Endothelial cell of umbilical vein (primary cell): ENCODE data around the gene PPFIBP2. TPM values are rescaled to one million over a fixed set of nuclear protein-coding genes. Genes with fewer than 3 reads are reported as not detected.

Experiments used
- BruUV-seq: library from RNA; stranded (reverse); fragments of 400-500 nt; replicated peaks from 2 replicates; lab custom pipeline; 2021; lab: Mats Ljungman, UMichigan
- CTCF ChIA-PET: fragments of 300-600, 350-600 bp; sonication (Branson Sonifier 250); formaldehyde crosslinking; loops from one replicate; lab custom pipeline; 2021; ENCODE audit warnings: antibody characterized with exemption, inconsistent platforms; lab: Charles Lee
- POLR2A ChIA-PET: fragments of 300-600, 350-600 bp; sonication (Branson Sonifier 250); formaldehyde crosslinking; loops from one replicate; lab custom pipeline; 2021; ENCODE audit warnings: antibody characterized with exemption, inconsistent platforms; lab: Charles Lee
- DNase-seq: peaks from one replicate; pipeline ENCODE4 v3.0.0-alpha.2; 2011; ENCODE audit warnings: low read depth, low spot score
- FAIRE-seq: peaks from 2 replicates; lab custom pipeline; 2011; peaks lifted over from hg19 to GRCh38; lab: Jason Lieb, UNC
- H2AFZ ChIP-seq: 2 replicates; pipeline ENCODE4 v1.6.0; 2012; ENCODE audit warnings: low read depth, low read length, control low read depth, inconsistent platforms
- H3K27ac ChIP-seq: 2 replicates; pipeline ENCODE4 v1.5.1; 2011; ENCODE audit warnings: low read depth, mild to moderate bottlenecking, control low read depth, low read length, moderate library complexity; ENCODE audit not compliant: insufficient read depth
- H3K27me3 ChIP-seq, 2 experiments: 2 replicates each; pipeline versions ENCODE4 v1.6.0 to v1.6.1; 2011; ENCODE audit warnings: low read length in 2 of 2, mixed read lengths in 1 of 2; ENCODE audit not compliant: control insufficient read depth in 2 of 2, insufficient read depth in 2 of 2
- H3K36me3 ChIP-seq, 2 experiments: 2 replicates in 1 of 2; 3 replicates in 1 of 2; pipeline ENCODE4 v1.5.1; 2011; ENCODE audit warnings: low read length in 2 of 2, mild to moderate bottlenecking in 1 of 2, moderate library complexity in 1 of 2; ENCODE audit not compliant: control insufficient read depth in 2 of 2, insufficient read depth in 2 of 2; ENCODE audit errors: extremely low read depth in 1 of 2
- H3K4me1 ChIP-seq: 3 replicates; pipeline ENCODE4 v1.5.1; 2011; ENCODE audit warnings: mild to moderate bottlenecking, low read length; ENCODE audit not compliant: control insufficient read depth, insufficient read depth; ENCODE audit errors: extremely low read depth
- H3K4me2 ChIP-seq: 2 replicates; pipeline ENCODE4 v1.6.1; 2011; ENCODE audit warnings: low read length, control low read depth, mixed read lengths; ENCODE audit not compliant: insufficient read depth
- H3K4me3 ChIP-seq, 3 experiments: fragments of 200-600 bp in 1 of 3; sonication (generic), shearing (Covaris generic) in 1 of 3; replicated peaks in 1 of 3; 2 replicates each; pipeline ENCODE4 v1.5.1; 2011 to 2016; ENCODE audit warnings: control low read depth in 3 of 3, low read length in 3 of 3, mild to moderate bottlenecking in 2 of 3, inconsistent platforms in 1 of 3, low read depth in 1 of 3, moderate library complexity in 1 of 3; ENCODE audit not compliant: insufficient read depth in 1 of 3
- H3K79me2 ChIP-seq: 2 replicates; pipeline ENCODE4 v1.6.0; 2012; ENCODE audit warnings: low read length, inconsistent platforms; ENCODE audit not compliant: control insufficient read depth, insufficient read depth
- H3K9ac ChIP-seq: replicated peaks from 2 replicates; pipeline ENCODE3; 2011; ENCODE audit warnings: low read length, control low read depth; ENCODE audit not compliant: insufficient read depth; ENCODE audit errors: extremely low read depth
- H3K9me1 ChIP-seq: replicated peaks from 3 replicates; pipeline ENCODE4 v1.6.0; 2011; ENCODE audit warnings: mild to moderate bottlenecking, low read length; ENCODE audit not compliant: control insufficient read depth, insufficient read depth; ENCODE audit errors: extremely low read depth
- H3K9me3 ChIP-seq: replicated peaks from 2 replicates; pipeline ENCODE4 v1.5.1; 2012; ENCODE audit warnings: low read length, inconsistent platforms; ENCODE audit not compliant: control insufficient read depth, insufficient read depth
- H4K20me1 ChIP-seq: replicated peaks from 2 replicates; pipeline ENCODE3; 2011; ENCODE audit warnings: mild to moderate bottlenecking, low read length; ENCODE audit not compliant: control insufficient read depth, insufficient read depth; ENCODE audit errors: extremely low read depth
- EZH2 ChIP-seq: IDR thresholded peaks from 2 replicates; pipeline ENCODE4 v1.6.1; 2012; ENCODE audit warnings: borderline replicate concordance, low read depth, mild to moderate bottlenecking, moderate library complexity, low read length, inconsistent platforms; ENCODE audit not compliant: severe bottlenecking
- FOS ChIP-seq: IDR thresholded peaks from 2 replicates; pipeline ENCODE4 v1.6.1; 2011; ENCODE audit warnings: mild to moderate bottlenecking, low read length, moderate library complexity, borderline replicate concordance; ENCODE audit not compliant: insufficient read depth
- JUN ChIP-seq: IDR thresholded peaks from 2 replicates; pipeline ENCODE4 v1.6.1; 2011; ENCODE audit warnings: borderline replicate concordance, low read depth; ENCODE audit not compliant: insufficient read length, insufficient read depth
- POLR2A ChIP-seq: IDR thresholded peaks from 2 replicates; pipeline ENCODE4 v1.6.1; 2012; ENCODE audit warnings: low read depth, mild to moderate bottlenecking, control low read depth, low read length
- POLR2AphosphoS5 ChIP-seq: IDR thresholded peaks from 2 replicates; pipeline ENCODE4 v1.6.1; 2012; ENCODE audit warnings: low read depth, mild to moderate bottlenecking, control low read depth, low read length, moderate library complexity; ENCODE audit not compliant: insufficient read depth
- dilution Hi-C: fragments of 300-500 bp; cut with MboI; formaldehyde crosslinking; loops from one replicate; pipeline ENCODE4 v1.15.0; 2019; ENCODE audit warnings: low sequenced_read_pairs; ENCODE audit not compliant: extremely low pct_ligation_motif_present
- intact Hi-C: fragments of 100-400 bp; cut with micrococcal nuclease; formaldehyde crosslinking; loops from one replicate; pipeline ENCODE4 v1.10.0; 2022
- polyA plus RNA-seq, 4 experiments: library from polyadenylated mRNA; depleted of rRNA in 3 of 4; stranded (reverse) in 3 of 4; unstranded in 1 of 4; fragments of >200 nt; gene quantifications; 2 replicates each; pipeline versions ENCODE4 v1.2.1 to v1.2.3, GENCODE V29; 2011 to 2012; ENCODE audit warnings: missing spikeins in 1 of 4
- total RNA-seq: library from RNA; stranded (reverse); gene quantifications from 2 replicates; pipeline ENCODE4 v1.2.3, GENCODE V29; 2021
- TF ChIP-seq, protein P1 (sequence below): IDR thresholded peaks from 2 replicates; pipeline ENCODE4 v1.6.1; 2011; ENCODE audit not compliant: insufficient read depth, insufficient read length

The PPFIBP2 gene
- total and polyA plus RNA-seq, 2 donors (not counting 3 experiments of a cell fraction or from before 2014, with no cell fraction given) = 1.3 to 4.0 TPM

DNA sequence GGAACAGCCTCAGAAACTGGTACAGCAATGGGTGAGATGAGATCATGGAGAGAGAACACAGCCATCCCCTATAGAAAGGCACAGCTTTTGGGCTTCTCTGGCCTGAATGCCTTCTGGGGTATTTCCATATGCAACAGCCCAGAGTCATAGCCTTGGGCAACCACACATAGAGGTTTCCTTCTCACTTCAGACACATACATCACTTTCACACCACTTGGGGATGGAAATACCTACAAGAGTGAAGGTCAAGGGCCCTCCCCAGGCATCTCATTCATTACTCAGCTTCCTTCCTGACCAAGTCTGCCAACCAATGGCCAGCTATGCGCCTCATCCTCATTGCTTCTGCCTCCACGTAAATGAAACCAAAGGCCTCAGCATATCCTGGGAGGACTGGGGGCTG is 46.1 kb upstream of the PPFIBP2 start:
- BruUV-seq = no TSS peak

DNA sequence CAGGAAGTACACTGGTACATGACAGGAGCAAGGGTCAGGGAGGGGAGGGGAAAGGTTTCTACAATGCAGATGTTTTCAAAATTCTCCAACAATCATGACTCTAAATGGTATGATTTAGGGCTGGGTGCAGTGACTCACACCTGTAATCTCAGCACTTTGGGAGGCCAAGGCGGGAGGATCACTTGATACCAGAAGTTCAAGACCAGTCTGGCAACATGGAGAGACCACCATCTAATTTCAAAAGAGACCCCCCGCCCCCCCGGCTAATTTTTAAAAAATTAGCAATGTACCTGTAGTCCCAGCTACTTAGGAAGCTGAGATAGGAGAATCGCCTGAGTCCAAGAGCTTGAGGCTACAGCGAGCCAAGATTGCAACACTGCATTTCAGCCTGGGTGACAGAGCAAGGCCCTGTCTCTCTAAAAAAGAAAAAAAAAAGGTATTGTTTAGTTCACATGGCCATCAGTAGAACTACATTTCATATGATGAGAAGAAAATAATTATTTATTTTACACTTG is 44.4 kb upstream of the PPFIBP2 start:
- dilution Hi-C loops = no loop called here
- no peak overlapping the region for H3K4me2 ChIP-seq

More for the DNA sequence above, 46.1 kb upstream of the PPFIBP2 start:
- H2AFZ ChIP-seq = no peak overlapping the region
- no peaks in the 10 kb centered on the region for H3K36me3 ChIP-seq
- no peak overlapping the region for H3K27ac ChIP-seq
- no peaks in the 10 kb centered on the region for H3K4me1 ChIP-seq
- no peaks in the 10 kb centered on the region for H3K9me3 ChIP-seq
- no peak for DNase-seq
- H3K4me3 ChIP-seq = no peak overlapping the region
- H3K27me3 ChIP-seq = no peaks in the 10 kb centered on the region
- no peaks in the 10 kb centered on the region for H4K20me1 ChIP-seq
- TF ChIP-seq POLR2AphosphoS5 (no peak), EZH2 (no peak), FOS (peak; percentile 35)
- TF ChIP-seq, protein P1, sequence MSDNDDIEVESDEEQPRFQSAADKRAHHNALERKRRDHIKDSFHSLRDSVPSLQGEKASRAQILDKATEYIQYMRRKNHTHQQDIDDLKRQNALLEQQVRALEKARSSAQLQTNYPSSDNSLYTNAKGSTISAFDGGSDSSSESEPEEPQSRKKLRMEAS = no peak
- ChIA-PET POLR2A (no interaction called here), CTCF (interaction anchor here (1.1 to 1.2 kb wide), 2 partner anchors 10 to 25 kb away, joined by 3 to 4 read pairs; no protein-coding TSS in a partner anchor)
- no peak for FAIRE-seq
- H3K79me2 ChIP-seq = no peaks in the 10 kb centered on the region
- no peak overlapping the region for H3K9ac ChIP-seq
- H3K9me1 ChIP-seq = no peaks in the 10 kb centered on the region
- dilution Hi-C loops = no loop called here
- intact Hi-C loops = no loop called here
- no peak overlapping the region for H3K4me2 ChIP-seq

More for the DNA sequence above, 44.4 kb upstream of the PPFIBP2 start:
- intact Hi-C loops = no loop called here
- ChIA-PET POLR2A (no interaction called here), CTCF (no interaction called here)
- no peaks in the 10 kb centered on the region for H4K20me1 ChIP-seq
- no peak overlapping the region for H3K27ac ChIP-seq
- H3K36me3 ChIP-seq = no peaks in the 10 kb centered on the region
- H3K9me1 ChIP-seq = no peaks in the 10 kb centered on the region
- no TSS peak for BruUV-seq
- H3K4me3 ChIP-seq = no peak overlapping the region
- no peak overlapping the region for H3K9ac ChIP-seq
- no peaks in the 10 kb centered on the region for H3K4me1 ChIP-seq
- H3K9me3 ChIP-seq = no peaks in the 10 kb centered on the region
- DNase-seq (no peak), FAIRE-seq (no peak)
- no peak for TF ChIP-seq JUN
- TF ChIP-seq EZH2 = no peak
- TF ChIP-seq FOS = no peak
- no peak for TF ChIP-seq POLR2A
- no peak for TF ChIP-seq POLR2AphosphoS5
- H3K27me3 ChIP-seq = no peaks in the 10 kb centered on the region
- no peaks in the 10 kb centered on the region for H3K79me2 ChIP-seq
- H2AFZ ChIP-seq = no peak overlapping the region
